ENCODE results near the gene EPHA8.

EPHA8 gene

DNA sequence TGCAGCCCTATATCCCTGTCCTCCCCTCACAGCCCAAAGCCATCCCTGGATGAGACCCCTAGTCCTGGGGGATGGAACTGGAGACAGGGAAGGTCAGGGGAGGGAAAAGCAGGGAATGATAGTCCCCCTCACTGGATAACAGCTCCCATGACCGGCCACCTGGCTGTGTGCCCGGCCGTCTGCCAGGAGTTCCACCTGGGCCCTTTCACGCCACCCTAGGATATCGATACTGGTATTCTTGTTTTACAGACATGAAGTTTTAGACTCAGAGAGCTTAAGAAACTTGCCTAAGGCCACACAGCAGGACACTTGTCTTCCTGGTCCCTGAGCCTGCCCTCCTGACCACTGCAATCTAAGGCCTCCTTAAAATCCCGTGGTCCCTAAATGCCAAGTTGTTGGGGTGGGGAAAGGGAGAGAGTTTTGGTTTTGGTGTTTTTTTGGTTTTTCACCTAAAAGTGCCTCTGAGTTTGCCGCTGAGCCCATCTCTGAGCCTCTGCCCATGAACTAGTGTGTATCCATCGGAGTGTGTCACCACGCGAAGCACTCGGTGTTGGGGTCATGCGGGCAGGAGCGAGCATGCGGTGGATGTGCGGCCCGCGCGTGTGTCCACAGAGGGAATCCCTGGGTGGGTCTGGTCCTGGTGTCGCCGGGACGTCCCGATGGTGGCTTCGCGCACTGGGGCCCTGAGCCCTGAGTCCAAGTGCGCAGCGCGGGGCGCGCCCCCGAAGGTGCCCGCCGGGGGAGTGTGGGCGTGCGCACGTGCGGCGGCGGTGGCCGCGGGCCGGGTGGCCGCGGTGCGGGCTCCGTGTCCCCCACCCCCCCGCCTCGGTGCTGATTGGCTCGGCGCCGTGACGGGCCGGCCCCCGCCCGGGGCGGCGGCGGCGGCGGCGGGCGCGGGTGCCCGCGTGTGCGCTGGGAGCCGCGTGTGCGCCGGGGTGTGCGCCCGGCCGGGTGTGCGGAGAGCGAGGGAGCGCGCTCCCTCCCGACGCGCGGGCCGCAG is at the start of gene EPHA8:
Gene EPHA8 (plus strand): TSS at position 906 of the 1,000 bp plus-strand sequence. CDS start 147 bp downstream, outside the sequence.
- no peak for DNase-seq

DNA sequence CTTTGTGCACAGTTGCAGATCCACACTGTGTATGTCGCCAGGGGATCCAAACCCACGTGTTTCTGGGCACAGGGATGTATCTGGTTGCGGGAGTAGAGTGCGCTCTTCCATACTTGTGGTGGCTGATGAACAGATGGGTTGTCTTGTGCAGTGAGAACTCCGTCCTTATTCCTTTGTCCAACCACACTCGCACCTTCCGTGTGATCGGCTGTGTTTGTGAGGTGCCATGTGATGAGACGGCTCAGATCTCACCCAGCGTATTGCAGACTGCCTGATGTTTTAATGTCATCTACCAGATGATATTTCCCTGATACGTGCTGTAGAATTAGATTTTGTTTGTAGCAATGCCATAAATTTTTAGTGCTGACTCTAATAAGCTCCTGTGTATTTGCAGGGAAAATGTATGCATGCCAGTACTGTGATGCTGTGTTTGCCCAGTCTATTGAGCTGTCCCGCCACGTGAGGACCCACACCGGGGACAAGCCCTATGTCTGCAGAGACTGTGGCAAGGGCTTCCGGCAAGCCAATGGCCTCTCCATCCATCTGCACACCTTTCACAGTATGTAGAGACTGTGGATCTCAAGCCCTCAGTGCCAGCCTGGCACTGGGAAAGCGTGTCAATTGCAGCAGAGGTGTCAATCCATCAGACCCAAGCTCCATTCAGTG is 46.2 kb upstream of the EPHA8 start:
- no peak for DNase-seq

DNA sequence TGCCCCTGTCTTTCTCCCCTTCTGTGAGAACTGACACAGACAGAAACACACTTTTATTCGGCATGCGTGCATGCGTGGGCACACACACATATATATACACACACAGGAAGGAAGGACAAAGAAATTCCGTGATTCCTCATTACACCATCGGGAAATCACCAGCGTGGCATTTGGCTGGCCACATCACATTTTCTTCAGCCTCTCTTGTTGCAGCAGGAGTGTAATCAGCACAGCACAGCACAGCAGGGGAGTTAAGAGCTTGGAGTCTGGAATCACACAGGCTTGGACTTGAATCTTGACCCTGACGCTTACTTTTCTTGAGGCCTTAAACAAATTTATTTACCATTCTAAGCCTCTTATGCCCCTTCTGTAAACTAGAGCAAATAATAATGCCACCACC is 45.3 kb upstream of the EPHA8 start:
- no peak for DNase-seq

GRCh38 chr1:22518379-22518778 is 44.9 kb upstream of the EPHA8 start:
- DNase-seq = no peak

DNA sequence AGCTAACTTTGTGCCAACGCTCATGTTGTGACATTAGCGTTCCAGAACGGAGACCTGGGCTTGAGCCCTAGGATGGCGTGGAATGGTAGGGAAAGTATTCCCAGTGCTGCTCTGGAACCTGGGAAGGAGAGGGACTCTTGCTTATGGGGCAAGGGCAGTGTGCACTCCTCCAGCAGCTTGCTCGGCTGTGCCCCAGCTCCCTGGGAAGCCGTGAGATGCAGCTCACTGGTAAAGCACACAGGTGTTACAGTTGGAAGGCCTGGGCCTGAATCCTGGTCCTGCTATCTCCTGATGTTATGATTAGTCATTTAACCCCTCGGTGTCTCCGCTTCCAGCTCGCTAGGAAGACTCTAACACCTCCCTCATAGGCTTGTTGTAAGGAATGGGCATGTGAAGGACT is 42.4 kb upstream of the EPHA8 start:
- no peak for DNase-seq

DNA sequence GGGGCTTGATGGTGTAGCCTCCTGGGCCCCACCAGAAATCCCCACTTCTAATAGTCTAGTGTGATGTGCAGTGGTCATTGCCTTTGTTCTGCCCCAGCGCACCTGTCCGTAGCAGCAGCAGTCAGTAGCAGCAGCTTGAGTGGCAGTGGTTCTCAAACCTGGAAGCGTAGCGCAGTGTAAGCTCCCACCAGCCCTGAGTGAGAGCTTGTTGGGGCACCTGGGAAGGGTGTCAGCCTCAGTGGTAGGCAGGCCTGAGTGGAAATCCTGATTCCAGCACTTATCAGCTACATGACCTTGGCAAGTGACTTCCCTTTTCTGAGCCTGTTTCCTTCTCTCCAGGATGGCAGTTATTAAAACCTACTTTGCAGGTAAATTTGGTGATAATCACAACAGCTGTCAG is 41.6 kb upstream of the EPHA8 start:
- no peak for DNase-seq

GRCh38 chr1:22522221-22522743 is 41.0 kb upstream of the EPHA8 start:
- DNase-seq = no peak

DNA sequence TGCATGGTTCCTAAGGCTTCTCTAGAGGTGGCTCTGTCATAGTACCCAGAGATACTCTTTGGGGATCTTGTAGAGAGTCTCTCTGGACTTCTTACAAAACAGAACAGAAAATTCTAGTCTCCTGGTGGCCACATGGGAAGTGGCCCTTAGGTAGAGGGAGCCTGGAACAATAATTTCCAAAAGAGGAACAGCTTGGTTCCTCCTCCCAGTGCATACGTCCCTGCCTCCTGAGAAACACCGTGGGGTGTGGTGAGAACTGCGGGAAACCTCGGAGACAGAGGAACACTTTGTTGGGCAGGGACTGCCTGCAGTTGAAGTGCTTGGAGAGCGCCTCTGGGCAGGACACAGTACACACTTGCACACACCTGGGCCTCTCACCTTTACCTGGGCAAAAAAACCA is 38.8 kb upstream of the EPHA8 start:
- DNase-seq = no peak

DNA sequence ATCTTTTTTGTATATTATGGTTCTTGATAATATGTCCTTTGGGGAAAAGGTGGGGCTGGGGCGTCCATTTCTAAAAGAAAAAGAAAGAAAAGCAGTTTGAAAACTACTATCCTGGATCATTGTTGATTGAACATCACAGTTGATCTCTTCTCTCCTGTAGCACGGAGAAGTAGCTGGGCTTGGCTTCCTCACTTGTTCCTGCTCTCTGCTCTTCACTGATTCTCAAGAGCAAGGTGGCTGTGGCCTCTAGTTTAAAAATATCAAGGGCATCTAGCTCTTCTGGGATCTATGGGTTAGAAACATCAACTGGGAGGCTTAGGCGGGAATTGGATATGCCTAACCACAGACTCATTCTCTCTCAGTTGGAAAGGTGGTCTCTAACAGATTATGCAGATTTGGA is 38.1 kb upstream of the EPHA8 start:
- DNase-seq = no peak

GRCh38 chr1:22525646-22526045 is 37.6 kb upstream of the EPHA8 start:
- no peak for DNase-seq

DNA sequence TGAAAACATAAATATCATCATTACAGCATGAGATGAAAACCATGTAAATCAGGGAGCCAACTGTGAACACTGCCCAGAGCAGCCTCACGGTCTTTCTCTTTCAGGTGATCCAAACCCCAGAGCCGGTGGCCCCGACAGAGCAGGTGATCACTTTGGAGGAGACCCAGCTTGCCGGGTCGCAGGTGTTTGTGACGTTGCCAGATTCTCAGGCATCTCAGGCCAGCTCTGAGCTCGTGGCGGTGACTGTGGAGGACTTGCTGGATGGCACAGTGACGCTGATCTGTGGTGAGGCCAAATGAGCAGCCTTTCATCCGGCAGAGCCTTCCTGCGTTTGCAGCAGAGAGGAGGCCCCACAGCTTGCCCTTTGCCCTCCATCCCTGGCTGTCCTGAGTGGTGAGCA is 37.2 kb upstream of the EPHA8 start:
- no peak for DNase-seq

DNA sequence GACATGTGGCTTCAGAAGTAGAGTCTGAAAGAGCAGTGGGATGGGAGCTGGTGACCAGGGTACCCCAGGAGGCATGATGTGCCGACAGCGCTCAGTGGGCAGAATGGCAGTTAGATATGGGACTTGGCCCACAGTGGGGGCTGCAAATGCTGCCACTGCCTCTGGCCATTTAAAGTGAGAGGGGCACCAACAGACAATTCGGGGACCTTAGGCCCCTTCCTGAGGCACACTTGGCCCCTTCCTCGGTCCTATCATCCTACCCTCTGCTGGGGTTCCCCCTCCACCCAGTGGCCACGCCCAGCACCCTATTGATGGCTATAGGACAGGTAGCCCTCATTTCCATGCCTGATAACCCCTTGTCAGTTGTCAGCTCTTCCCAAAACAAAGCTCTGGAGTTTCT is 36.6 kb upstream of the EPHA8 start:
- DNase-seq = no peak

DNA sequence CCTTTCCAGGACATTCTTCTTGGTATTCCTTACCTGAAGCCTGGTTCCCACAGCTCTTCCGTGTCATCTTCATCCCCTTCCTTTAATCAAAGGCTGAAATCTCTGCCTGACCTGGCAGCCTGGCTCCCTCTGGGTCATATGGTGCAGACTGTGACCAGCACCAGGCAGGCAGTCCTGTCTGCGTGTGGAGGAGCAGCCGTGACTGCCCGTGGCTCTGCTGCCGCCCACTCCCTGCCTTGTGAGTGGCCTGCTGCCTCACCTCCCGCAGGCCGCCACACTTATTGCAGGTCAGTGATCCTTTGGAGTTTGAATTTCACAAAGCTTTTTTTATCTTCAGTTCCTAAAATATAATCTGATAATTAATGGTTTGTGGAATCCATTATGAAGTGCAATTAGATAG is 36.2 kb upstream of the EPHA8 start:
- DNase-seq = no peak

DNA sequence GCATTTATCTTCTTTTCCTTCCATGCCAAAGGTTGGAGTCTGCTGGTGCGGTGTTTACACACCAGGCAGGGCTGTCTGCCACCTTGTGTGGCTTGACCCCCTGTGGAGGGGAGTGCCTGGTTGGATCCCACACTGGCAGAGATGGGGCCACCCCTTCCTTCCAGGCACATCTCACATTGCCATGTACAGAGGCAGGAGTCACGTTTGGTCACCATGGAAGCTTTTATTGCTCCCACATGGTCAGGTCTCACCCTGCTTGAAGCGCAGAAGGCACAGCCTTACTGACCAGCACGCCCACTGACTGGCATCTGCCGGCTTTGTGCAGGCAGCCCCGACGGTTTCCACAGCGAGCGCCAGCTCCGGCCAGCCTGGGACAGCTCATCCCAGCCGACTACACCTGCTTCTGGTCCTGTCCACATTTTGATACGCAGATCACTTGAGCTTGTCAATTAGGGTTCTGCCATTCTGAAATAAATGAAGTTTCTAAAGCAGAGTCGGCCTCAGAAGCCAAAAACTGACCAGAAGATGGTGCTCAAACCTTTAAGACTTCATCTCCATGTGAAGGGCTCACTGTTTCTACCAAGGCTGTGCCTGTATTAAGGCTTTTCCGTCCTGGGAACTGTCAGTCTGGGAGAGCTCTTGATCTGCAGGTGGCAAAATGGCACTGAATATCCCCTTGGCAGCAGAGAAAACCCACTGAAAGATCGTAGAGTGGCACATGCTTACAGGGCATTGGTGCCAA is 35.6 kb upstream of the EPHA8 start:
- DNase-seq = no peak

- DNase-seq = no peak
Observed at GRCh38 chr1:22528451-22528850, 34.8 kb upstream of the EPHA8 start.

GRCh38 chr1:22529901-22530621 is 33.2 kb upstream of the EPHA8 start:
- no peak for DNase-seq

DNA sequence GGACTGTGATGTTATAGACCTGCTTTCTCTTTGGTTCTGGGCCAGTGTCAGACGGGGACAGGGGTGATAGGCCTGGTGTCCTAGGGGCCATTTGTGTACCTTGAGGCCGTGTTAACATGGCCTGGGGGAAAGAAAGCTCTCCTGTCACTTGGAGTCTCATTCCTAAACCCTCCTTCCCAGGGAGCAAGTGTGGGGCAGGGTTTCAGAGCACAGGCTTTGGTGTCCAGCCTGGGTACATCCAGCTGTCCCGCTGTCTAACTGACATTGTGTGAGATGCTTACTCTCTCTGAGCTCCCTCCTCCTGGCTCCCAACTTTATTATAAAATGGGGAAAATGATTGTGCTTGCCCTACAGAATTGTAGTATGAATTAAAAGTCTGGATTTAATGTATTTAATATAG is 32.6 kb upstream of the EPHA8 start:
- DNase-seq = no peak

DNA sequence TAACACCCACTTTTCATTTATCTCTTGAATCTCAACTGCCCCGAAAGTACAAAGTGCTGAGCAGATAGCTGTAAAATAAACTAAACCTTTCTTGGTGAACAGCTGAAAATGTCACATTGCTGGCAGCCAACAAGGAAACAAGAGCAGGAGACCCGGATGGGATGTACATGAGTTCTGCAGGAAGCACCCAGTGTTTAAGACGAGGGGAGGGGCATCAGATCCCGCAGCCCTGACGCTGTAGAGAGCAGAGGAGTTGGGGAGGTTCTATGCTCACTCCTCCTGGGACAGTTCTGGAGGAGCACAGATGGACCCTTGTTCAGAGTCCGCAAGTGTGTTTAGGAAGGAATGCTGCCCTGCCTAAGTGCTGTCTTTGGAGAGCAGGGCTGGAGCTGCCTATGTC is 32.0 kb upstream of the EPHA8 start:
- no peak for DNase-seq

DNA sequence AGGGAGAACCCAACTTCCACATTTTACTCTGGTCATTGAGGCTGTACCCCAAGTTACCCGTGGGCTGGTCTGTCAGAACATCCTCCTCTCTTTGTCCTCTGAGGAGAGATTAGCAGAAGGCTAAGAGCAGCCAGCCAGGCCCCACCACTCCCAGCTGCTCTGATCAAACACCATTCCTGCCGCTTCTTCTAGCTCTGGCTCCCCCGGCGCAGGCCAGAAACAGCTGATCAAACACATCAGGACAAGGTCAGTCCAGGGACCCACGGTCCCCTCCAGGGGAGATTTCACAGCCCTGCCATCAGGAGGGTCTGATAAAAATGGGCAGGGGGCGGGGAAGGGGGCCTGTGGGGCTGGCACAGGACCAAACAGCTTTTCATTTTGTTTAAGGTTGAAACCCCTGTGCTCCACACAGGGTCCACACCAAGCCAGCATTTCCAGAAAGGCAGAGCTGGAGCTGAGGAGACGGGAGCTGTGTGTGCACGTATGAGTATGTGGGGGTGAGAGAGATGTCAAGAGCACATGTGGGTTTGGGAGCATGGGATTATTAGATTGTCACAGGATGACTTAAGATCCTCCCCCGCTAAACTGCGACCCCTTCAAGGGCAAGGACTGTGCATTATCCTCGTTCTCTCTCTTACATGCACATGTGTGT is 29.9 kb upstream of the EPHA8 start:
- DNase-seq = no peak

- DNase-seq = no peak
Observed at GRCh38 chr1:22534951-22535350, 28.3 kb upstream of the EPHA8 start.

- no peak for DNase-seq
Observed at GRCh38 chr1:22535399-22535798, 27.9 kb upstream of the EPHA8 start.

DNA sequence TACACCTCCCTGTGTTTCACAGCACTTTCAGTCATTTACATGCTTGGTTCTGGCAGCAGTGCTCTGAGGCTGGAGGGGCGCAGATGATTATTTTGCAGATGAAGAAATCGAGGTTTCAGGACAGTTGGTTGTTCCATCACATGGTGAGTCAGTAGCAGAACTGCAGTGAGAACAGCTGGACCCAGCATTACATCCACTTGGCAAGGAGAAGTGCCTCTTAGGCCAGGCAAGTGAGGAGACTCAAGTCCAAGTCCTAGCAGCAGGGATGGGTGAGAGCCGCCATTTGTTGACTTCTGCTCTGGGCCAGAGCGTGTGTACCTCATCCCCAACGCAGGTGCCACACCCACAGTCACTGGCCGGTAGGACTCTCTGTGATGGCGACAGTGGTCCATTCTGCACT is 26.8 kb upstream of the EPHA8 start:
- no peak for DNase-seq

All from NCI-H1436 (cell line).